Smooth muscle cell (in vitro differentiated cells): ENCODE data around the gene EDRF1. TPM values are rescaled to one million over a fixed set of nuclear protein-coding genes. Genes with fewer than 3 reads are reported as not detected.

ENCODE experiments used
- DNase-seq: peaks from one replicate; lab custom pipeline; 2025; ENCODE audit not compliant: unreplicated experiment; lab: John Stamatoyannopoulos, UW
- H2AFZ ChIP-seq: fragments of 200-600 bp; sonication (generic); 2 replicates; pipeline ENCODE4 v1.6.0; 2016; ENCODE audit warnings: antibody characterized with exemption, low read depth, mild to moderate bottlenecking
- H3F3A ChIP-seq: fragments of 200-600 bp; sonication (generic); 2 replicates; pipeline ENCODE4 v1.6.0; 2017; ENCODE audit warnings: antibody characterized with exemption, low read depth
- H3K27ac ChIP-seq: fragments of 200-600 bp; sonication (generic); 2 replicates; pipeline ENCODE4 v1.5.1; 2016; ENCODE audit warnings: low read depth, mild to moderate bottlenecking
- H3K27me3 ChIP-seq: fragments of 200-600 bp; sonication (generic); 2 replicates; pipeline ENCODE4 v1.6.1; 2016; ENCODE audit warnings: low read depth, mild to moderate bottlenecking
- H3K36me3 ChIP-seq: fragments of 200-600 bp; sonication (generic); 2 replicates; pipeline ENCODE4 v1.5.1; 2016; ENCODE audit warnings: low read depth
- H3K4me1 ChIP-seq: fragments of 200-600 bp; sonication (generic); 2 replicates; pipeline ENCODE4 v1.5.1; 2016; ENCODE audit warnings: low read depth
- H3K4me2 ChIP-seq: fragments of 200-600 bp; sonication (generic); 2 replicates; pipeline ENCODE4 v1.6.0; 2016; ENCODE audit warnings: mild to moderate bottlenecking
- H3K4me3 ChIP-seq: fragments of 200-600 bp; sonication (generic); 2 replicates; pipeline ENCODE4 v1.5.1; 2016; ENCODE audit warnings: mild to moderate bottlenecking
- H3K79me2 ChIP-seq: fragments of 200-600 bp; sonication (generic); 2 replicates; pipeline ENCODE4 v1.6.0; 2016; ENCODE audit warnings: low read depth, mild to moderate bottlenecking
- H3K9ac ChIP-seq: fragments of 200-600 bp; sonication (generic); 2 replicates; pipeline ENCODE4 v1.6.0; 2016; ENCODE audit warnings: low read depth
- H3K9me3 ChIP-seq: fragments of 200-600 bp; sonication (generic); replicated peaks from 2 replicates; pipeline ENCODE4 v1.5.1; 2016; ENCODE audit warnings: low read depth
- H4K20me1 ChIP-seq: fragments of 200-600 bp; sonication (generic); 2 replicates; pipeline ENCODE4 v1.6.0; 2016; ENCODE audit warnings: low read depth
- WGBS: methylation state at CpG from one replicate; pipeline ENCODE4 v1.1.7; 2016; ENCODE audit warnings: low lambda C conversion rate; 5-methylcytosine and 5-hydroxymethylcytosine counted together
- polyA plus RNA-seq: library from polyadenylated mRNA; unstranded; fragments of >200 nt; fragmentation: Nextera tagmentation; extraction: Ambion mirVana; gene quantifications from 2 replicates; pipeline ENCODE4 v1.2.1, GENCODE V29; 2016
- total RNA-seq: library from RNA; depleted of rRNA; stranded (reverse); fragments of >200 nt; gene quantifications from 2 replicates; pipeline ENCODE4 v1.2.3, GENCODE V29; 2014
- TF ChIP-seq, protein P1 (sequence below): fragments of 200-600 bp; sonication (generic); IDR thresholded peaks from 2 replicates; pipeline ENCODE4 v1.5.1; 2017; ENCODE audit warnings: borderline replicate concordance, mild to moderate bottlenecking, antibody characterized with exemption; ENCODE audit not compliant: insufficient read depth, poor library complexity, severe bottlenecking

The EDRF1 gene
- total and polyA plus RNA-seq, 2 experiments from 2014 or later, result 8.5 to 22.0 TPM

DNA sequence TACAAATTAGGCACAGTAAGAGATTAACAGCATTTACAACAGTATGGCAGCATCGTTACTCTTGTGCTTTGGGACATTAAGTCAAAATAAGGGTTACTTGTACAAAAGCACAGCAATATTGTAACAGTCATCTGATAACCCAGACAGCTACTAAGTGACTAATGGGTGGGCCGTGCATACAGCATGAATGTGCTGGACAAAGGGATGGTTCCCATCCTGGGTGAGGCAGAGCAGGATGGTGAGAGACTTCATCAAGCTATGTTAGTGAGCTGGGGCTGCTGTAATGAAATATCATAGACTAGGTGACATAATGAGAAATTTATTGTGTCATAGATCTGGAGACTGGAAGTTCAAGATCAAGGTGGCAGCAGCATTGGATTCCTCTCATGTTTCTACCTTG is 25.4 kb downstream of the EDRF1 start:
- H3K36me3 ChIP-seq, result peaks cover 27% of the 10 kb centered on the region
- no peaks in the 10 kb centered on the region for H3K79me2 ChIP-seq
- H3K4me2 ChIP-seq, result no peak overlapping the region
- no peak overlapping the region for H2AFZ ChIP-seq
- no peaks in the 10 kb centered on the region for H3K4me1 ChIP-seq
- no peaks in the 10 kb centered on the region for H4K20me1 ChIP-seq
- no peak overlapping the region for H3K27ac ChIP-seq
- WGBS, result 95% methylated on average over 2 of the region's 2 CpGs
- no peak for DNase-seq
- no peak overlapping the region for H3K9ac ChIP-seq
- TF ChIP-seq, protein P1, sequence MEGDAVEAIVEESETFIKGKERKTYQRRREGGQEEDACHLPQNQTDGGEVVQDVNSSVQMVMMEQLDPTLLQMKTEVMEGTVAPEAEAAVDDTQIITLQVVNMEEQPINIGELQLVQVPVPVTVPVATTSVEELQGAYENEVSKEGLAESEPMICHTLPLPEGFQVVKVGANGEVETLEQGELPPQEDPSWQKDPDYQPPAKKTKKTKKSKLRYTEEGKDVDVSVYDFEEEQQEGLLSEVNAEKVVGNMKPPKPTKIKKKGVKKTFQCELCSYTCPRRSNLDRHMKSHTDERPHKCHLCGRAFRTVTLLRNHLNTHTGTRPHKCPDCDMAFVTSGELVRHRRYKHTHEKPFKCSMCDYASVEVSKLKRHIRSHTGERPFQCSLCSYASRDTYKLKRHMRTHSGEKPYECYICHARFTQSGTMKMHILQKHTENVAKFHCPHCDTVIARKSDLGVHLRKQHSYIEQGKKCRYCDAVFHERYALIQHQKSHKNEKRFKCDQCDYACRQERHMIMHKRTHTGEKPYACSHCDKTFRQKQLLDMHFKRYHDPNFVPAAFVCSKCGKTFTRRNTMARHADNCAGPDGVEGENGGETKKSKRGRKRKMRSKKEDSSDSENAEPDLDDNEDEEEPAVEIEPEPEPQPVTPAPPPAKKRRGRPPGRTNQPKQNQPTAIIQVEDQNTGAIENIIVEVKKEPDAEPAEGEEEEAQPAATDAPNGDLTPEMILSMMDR, result no peak
- no peaks in the 10 kb centered on the region for H3F3A ChIP-seq
- H3K27me3 ChIP-seq, result no peaks in the 10 kb centered on the region
- H3K9me3 ChIP-seq, result no peaks in the 10 kb centered on the region
- no peak overlapping the region for H3K4me3 ChIP-seq

DNA sequence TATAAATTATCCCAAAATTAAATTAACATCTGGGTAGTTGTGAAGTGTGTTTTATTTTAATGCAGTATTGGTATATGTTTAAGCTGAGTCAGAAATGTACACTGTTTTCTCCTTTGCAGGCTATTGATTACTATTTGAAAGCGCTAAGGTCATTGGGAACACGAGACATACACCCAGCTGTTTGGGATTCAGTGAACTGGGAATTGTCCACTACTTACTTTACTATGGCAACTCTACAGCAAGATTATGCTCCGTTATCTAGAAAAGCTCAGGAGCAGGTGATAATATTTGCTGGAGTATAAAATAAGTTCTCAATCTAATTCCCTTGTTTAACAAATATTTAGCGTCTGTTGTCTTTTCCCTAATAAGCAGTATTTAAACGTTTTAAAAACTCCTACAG is 27.9 kb downstream of the EDRF1 start:
- no peak overlapping the region for H3K9ac ChIP-seq
- no peaks in the 10 kb centered on the region for H3F3A ChIP-seq
- no peaks in the 10 kb centered on the region for H3K79me2 ChIP-seq
- H2AFZ ChIP-seq, result no peak overlapping the region
- no peaks in the 10 kb centered on the region for H4K20me1 ChIP-seq
- no peak overlapping the region for H3K4me3 ChIP-seq
- no peak overlapping the region for H3K27ac ChIP-seq
- 98% methylated on average over 5 of the region's 5 CpGs for WGBS
- no peaks in the 10 kb centered on the region for H3K27me3 ChIP-seq
- TF ChIP-seq, protein P1, result no peak
- H3K4me2 ChIP-seq, result no peak overlapping the region
- peaks cover 22% of the 10 kb centered on the region for H3K36me3 ChIP-seq
- no peaks in the 10 kb centered on the region for H3K9me3 ChIP-seq
- H3K4me1 ChIP-seq, result no peaks in the 10 kb centered on the region
- DNase-seq, result no peak

DNA sequence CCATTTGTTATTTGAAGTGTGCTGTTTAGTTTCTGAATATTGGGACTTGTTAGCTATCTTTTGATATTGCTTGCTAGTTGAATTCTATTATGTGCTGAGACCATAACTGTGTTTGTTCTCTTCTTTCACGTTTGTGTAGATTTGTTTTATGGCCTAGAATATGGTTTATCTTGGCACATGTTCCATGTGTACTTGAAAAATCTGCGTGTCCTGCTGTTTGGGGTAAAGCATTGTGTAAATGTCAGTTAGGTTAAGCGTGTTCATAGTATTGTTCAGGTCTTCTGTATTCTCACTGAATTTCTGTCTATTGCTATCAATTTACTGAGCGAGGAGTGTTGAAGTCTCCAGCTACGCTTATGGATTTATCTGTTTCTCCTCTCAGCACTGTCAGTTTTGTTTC is 36.7 kb downstream of the EDRF1 start:
- DNase-seq, result no peak
- TF ChIP-seq, protein P1, result no peak
- Histone ChIP-seq H3K27me3 (no peaks in the 10 kb centered on the region), H3K4me2 (no peak overlapping the region), H3F3A (no peaks in the 10 kb centered on the region), H3K79me2 (no peaks in the 10 kb centered on the region), H3K4me1 (peaks cover 7% of the 10 kb centered on the region), H3K36me3 (peaks cover 25% of the 10 kb centered on the region), H3K27ac (no peak overlapping the region), H3K4me3 (no peak overlapping the region), H2AFZ (no peak overlapping the region), H4K20me1 (no peaks in the 10 kb centered on the region), H3K9ac (no peak overlapping the region), H3K9me3 (no peaks in the 10 kb centered on the region)
- 97% methylated on average over 5 of the region's 5 CpGs for WGBS

DNA sequence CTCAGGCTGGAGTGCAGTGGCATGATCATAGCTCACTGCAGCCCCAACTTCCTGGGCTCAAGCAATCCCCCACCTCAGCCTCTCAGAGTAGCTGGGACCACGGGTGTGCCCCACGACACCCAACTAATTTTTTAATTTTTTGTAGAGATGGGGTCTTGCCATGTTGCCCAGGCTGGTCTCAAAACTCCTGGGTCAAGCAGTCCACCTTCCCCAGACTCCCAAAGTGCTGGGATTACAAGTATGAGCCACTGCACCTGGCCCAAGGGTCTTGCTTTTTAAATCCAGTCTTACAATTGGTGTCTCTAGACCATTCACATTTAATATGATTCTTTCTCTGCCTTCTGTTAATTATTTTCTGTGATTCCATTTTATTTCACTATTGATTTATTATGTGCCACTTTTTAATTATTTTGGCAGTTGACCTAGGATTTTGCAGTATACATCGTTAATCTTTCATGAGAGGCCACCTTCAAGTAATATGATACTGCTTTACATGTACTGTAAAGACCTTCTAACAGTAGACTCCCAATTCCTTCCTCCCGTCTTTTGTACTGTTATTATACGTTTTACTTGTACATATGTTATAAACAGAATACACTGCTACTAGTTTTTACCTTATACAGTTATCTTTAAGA is 37.5 kb downstream of the EDRF1 start:
- H3K4me1 ChIP-seq, result peaks cover 14% of the 10 kb centered on the region
- no peak overlapping the region for H3K9ac ChIP-seq
- no peak overlapping the region for H3K27ac ChIP-seq
- H3K79me2 ChIP-seq, result no peaks in the 10 kb centered on the region
- H2AFZ ChIP-seq, result no peak overlapping the region
- no peaks in the 10 kb centered on the region for H3K27me3 ChIP-seq
- H4K20me1 ChIP-seq, result no peaks in the 10 kb centered on the region
- no peaks in the 10 kb centered on the region for H3F3A ChIP-seq
- peaks cover 23% of the 10 kb centered on the region for H3K36me3 ChIP-seq
- TF ChIP-seq, protein P1, result no peak
- no peak overlapping the region for H3K4me3 ChIP-seq
- DNase-seq, result no peak
- H3K4me2 ChIP-seq, result no peak overlapping the region
- over 99% methylated on average over 5 of the region's 5 CpGs for WGBS
- no peaks in the 10 kb centered on the region for H3K9me3 ChIP-seq
